HepG2 (cell line): ENCODE data around the gene ACTR3. TPM values are rescaled to one million over a fixed set of nuclear protein-coding genes. Genes with fewer than 3 reads are reported as not detected.
A peak's percentile ranks its signal among the peaks of the same experiment; 100 is the strongest.

Experiments used
- BORCS8-MEF2B ChIP-seq: sonication (generic); formaldehyde crosslinking; IDR thresholded peaks from 2 replicates; pipeline ENCODE4 v1.8.0; 2022; ENCODE audit warnings: mild to moderate bottlenecking, missing genetic modification reagents
- HNRNPUL1 ChIP-seq: fragments of 200-400 bp; formaldehyde crosslinking; IDR thresholded peaks from 2 replicates; pipeline ENCODE4 v1.6.1; 2017; ENCODE audit warnings: low read depth, mild to moderate bottlenecking, low read length, moderate library complexity
- LRRFIP1 ChIP-seq: sonication (generic); formaldehyde crosslinking; conservative IDR thresholded peaks from 2 replicates; pipeline ENCODE4 v1.4.0; 2020; ENCODE audit warnings: missing genetic modification reagents
- MAF1 ChIP-seq: sonication (generic); formaldehyde crosslinking; IDR thresholded peaks from 2 replicates; pipeline ENCODE4 v1.5.0; 2020; ENCODE audit warnings: missing genetic modification reagents, borderline replicate concordance
- MYNN ChIP-seq: sonication (generic); formaldehyde crosslinking; IDR thresholded peaks from 2 replicates; pipeline ENCODE4 v1.4.0; 2020; ENCODE audit warnings: mild to moderate bottlenecking, low read depth, missing genetic modification reagents
- PBX2 ChIP-seq: IDR thresholded peaks from 2 replicates; pipeline ENCODE4 v1.6.1; 2016; ENCODE audit warnings: control low read depth
- RNF2 ChIP-seq: fragments of 450-650 bp; conservative IDR thresholded peaks from 2 replicates; pipeline ENCODE4 v1.6.1; 2016; ENCODE audit warnings: low read depth
- RNF219 ChIP-seq: sonication (generic); formaldehyde crosslinking; IDR thresholded peaks from 2 replicates; pipeline ENCODE4 v1.5.0; 2020; ENCODE audit warnings: mild to moderate bottlenecking, missing genetic modification reagents
- ZKSCAN8 ChIP-seq: IDR thresholded peaks from 2 replicates; pipeline ENCODE4 v1.6.1; 2016; ENCODE audit warnings: borderline replicate concordance, missing genetic modification reagents, missing compliant biosample characterization
- ZNF12 ChIP-seq: sonication (generic); formaldehyde crosslinking; IDR thresholded peaks from 2 replicates; pipeline ENCODE4 v1.5.0; 2020; ENCODE audit warnings: missing genetic modification reagents
- ZNF20 ChIP-seq: sonication (generic); formaldehyde crosslinking; IDR thresholded peaks from 2 replicates; pipeline ENCODE4 v1.4.0; 2020; ENCODE audit warnings: mild to moderate bottlenecking, moderate library complexity, missing genetic modification reagents
- ZNF235 ChIP-seq: sonication (generic); formaldehyde crosslinking; IDR thresholded peaks from 2 replicates; pipeline ENCODE4 v1.8.1; 2023; ENCODE audit warnings: mild to moderate bottlenecking, missing genetic modification reagents, borderline replicate concordance
- ZNF362 ChIP-seq: sonication (generic); formaldehyde crosslinking; IDR thresholded peaks from 2 replicates; pipeline ENCODE4 v1.4.0; 2020; ENCODE audit warnings: missing genetic modification reagents, mild to moderate bottlenecking, borderline replicate concordance
- ZNF598 ChIP-seq: sonication (generic); formaldehyde crosslinking; IDR thresholded peaks from 2 replicates; pipeline ENCODE4 v1.5.1; 2020; ENCODE audit warnings: mild to moderate bottlenecking, missing genetic modification reagents, borderline replicate concordance
- ZNF709 ChIP-seq: sonication (generic); formaldehyde crosslinking; IDR thresholded peaks from 2 replicates; pipeline ENCODE4 v1.5.0; 2020; ENCODE audit warnings: mild to moderate bottlenecking, missing genetic modification reagents
- ZNF776 ChIP-seq: sonication (generic); formaldehyde crosslinking; IDR thresholded peaks from 2 replicates; pipeline ENCODE4 v1.4.0; 2020; ENCODE audit warnings: mild to moderate bottlenecking, missing genetic modification reagents
- ZNF781 ChIP-seq: sonication (generic); formaldehyde crosslinking; IDR thresholded peaks from 2 replicates; pipeline ENCODE4 v1.5.1; 2020; ENCODE audit warnings: borderline replicate concordance, mild to moderate bottlenecking, missing genetic modification reagents; ENCODE audit errors: not compliant biosample characterization
- ZNF800 ChIP-seq: sonication (generic); formaldehyde crosslinking; IDR thresholded peaks from 2 replicates; pipeline ENCODE4 v1.4.0; 2020; ENCODE audit warnings: missing genetic modification reagents
- polyA plus RNA-seq, 8 experiments: library from polyadenylated mRNA; depleted of rRNA in 3 of 8; stranded (reverse) in 7 of 8; unstranded in 1 of 8; fragments of >200 nt; fragmentation: Illumina TruSeq in 4 of 8; extraction: Trizol in 4 of 8; gene quantifications; 2 replicates each; pipeline versions ENCODE4 v1.2.1 to v1.2.3, GENCODE V29; 2011 to 2016; ENCODE audit warnings: low read depth in 4 of 8, missing spikeins in 1 of 8, mixed read lengths in 1 of 8; ENCODE audit not compliant: insufficient read depth in 1 of 8
- total RNA-seq, 5 experiments: library from RNA; depleted of rRNA; stranded (reverse); fragments of >200 nt; fragmentation: Illumina TruSeq; extraction: Trizol; gene quantifications; 2 replicates each; pipeline ENCODE4 v1.2.3, GENCODE V29; 2016; ENCODE audit warnings: low read depth in 1 of 5

The ACTR3 gene
- total and polyA plus RNA-seq, 2 of the 13 experiments (the other 11 are each of a cell fraction or from before 2014, with no cell fraction given): 123 to 225 TPM

- peak; percentile 89; the same call in 1 of the 2 replicates for TF ChIP-seq ZKSCAN8
- TF ChIP-seq ZNF776 (CRISPR knock-in tag): peak; percentile 74; the same call in 1 of the 2 replicates
- TF ChIP-seq MAF1: no peak; the same call in 1 of the 2 replicates
- no peak; the same call in 1 of the 2 replicates for TF ChIP-seq MYNN (CRISPR knock-in tag)
- no peak for TF ChIP-seq HNRNPUL1
- 0 out of 2 replicates have a peak, but pooled peaks have one; percentile 25 for TF ChIP-seq ZNF598 (CRISPR knock-in tag)
- TF ChIP-seq PBX2 (CRISPR knock-in tag): 0 out of 2 replicates have a peak, but pooled peaks have one; percentile 28
- peak; percentile 82 for TF ChIP-seq ZNF12 (CRISPR knock-in tag)
- peak; percentile 56 for TF ChIP-seq ZNF235
- peak; percentile 97 for TF ChIP-seq BORCS8-MEF2B (CRISPR knock-in tag)
- no peak for TF ChIP-seq LRRFIP1 (CRISPR knock-in tag)
- TF ChIP-seq ZNF20: 0 out of 2 replicates have a peak, but pooled peaks have one; percentile 84
- peak; percentile 96 for TF ChIP-seq ZNF709
- peak; percentile 79; the same call in 1 of the 2 replicates for TF ChIP-seq RNF2
- TF ChIP-seq RNF219: 0 out of 2 replicates have a peak, but pooled peaks have one; percentile 70
- TF ChIP-seq ZNF800 (CRISPR knock-in tag): peak; percentile 84; the same call in 1 of the 2 replicates
- TF ChIP-seq ZNF781 (CRISPR knock-in tag): peak; percentile 95
- TF ChIP-seq ZNF362 (CRISPR knock-in tag): no peak
Measured at GRCh38 chr2:113889471-113890252, at the start of gene ACTR3 (continued).
